GM10266 (cell line): ENCODE results near the gene SP7.

ENCODE experiments used
- DNase-seq: peaks from one replicate; pipeline ENCODE4 v3.0.0; 2012; ENCODE audit errors: extremely low spot score
- TF ChIP-seq, protein P1 (sequence below): IDR thresholded peaks from 2 replicates; pipeline ENCODE4 v1.5.1; 2012; ENCODE audit warnings: mild to moderate bottlenecking, low read depth; ENCODE audit not compliant: control insufficient read depth, insufficient read depth; ENCODE audit errors: missing control alignments

Gene SP7

DNA sequence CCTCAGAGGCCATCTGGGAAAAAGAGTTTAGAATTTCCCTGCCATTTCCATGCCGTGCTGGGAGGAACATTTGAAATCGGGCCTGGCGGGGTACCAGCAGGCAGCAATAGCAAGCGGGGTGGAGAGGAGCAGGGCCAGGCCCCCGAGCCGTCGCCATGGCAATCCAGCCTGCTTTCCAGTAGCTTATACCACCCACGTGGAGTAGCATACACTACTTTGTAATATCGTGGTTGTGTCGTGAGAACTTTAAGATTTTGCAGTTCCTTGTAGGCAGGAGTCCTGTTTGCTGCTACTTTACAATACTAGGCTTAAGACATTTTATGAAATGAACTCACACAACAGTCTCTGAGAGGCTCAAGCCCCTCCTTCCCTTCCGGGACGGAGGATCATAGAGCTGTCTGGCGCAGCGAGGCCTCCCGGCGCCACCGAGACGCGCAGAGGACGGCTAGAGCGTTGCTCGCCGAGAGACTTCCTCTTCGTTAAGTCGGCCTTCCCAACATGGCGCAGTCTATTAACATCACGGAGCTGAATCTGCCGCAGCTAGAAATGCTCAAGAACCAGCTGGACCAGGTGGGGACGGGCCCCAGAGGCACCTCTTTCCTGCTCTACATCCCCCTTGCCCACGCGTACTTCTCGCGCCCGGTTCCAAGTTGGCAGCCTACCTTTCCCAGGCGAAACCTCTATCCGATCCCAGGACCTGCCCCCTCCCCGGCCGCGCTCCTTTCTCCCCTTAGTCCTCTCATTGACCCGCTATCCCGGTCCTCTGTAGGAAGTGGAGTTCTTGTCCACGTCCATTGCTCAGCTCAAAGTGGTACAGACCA lies 40.9 kb downstream of the SP7 start, which contains the start of gene PFDN5:
Gene PFDN5 (plus strand): TSS at position 473 of the 821 bp plus-strand sequence. CDS start 26 bp downstream, at position 499.
- TF ChIP-seq, protein P1, sequence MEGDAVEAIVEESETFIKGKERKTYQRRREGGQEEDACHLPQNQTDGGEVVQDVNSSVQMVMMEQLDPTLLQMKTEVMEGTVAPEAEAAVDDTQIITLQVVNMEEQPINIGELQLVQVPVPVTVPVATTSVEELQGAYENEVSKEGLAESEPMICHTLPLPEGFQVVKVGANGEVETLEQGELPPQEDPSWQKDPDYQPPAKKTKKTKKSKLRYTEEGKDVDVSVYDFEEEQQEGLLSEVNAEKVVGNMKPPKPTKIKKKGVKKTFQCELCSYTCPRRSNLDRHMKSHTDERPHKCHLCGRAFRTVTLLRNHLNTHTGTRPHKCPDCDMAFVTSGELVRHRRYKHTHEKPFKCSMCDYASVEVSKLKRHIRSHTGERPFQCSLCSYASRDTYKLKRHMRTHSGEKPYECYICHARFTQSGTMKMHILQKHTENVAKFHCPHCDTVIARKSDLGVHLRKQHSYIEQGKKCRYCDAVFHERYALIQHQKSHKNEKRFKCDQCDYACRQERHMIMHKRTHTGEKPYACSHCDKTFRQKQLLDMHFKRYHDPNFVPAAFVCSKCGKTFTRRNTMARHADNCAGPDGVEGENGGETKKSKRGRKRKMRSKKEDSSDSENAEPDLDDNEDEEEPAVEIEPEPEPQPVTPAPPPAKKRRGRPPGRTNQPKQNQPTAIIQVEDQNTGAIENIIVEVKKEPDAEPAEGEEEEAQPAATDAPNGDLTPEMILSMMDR = no peak
- DNase-seq = peak; percentile 86

DNA sequence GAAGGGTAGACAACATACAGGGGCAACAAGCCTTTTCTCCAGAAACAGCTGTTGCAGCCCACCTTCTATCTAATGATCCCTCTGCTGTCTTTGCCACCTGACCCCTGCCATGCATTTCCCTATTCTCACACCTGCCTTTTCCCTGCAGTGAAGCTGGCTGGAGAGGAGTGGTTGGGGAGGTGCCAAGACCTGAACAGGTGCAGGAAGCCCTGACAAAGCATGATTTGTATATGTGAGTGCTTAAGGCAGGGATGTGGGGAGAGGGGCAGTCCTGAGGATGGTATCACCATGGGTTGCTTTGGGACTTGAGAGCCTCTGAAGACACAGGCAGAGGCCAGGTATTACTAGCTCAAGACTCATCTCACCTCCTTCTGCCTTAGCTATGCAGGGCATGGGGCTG lies 43.7 kb downstream of the SP7 start:
- TF ChIP-seq, protein P1 = no peak
- no peak for DNase-seq

DNA sequence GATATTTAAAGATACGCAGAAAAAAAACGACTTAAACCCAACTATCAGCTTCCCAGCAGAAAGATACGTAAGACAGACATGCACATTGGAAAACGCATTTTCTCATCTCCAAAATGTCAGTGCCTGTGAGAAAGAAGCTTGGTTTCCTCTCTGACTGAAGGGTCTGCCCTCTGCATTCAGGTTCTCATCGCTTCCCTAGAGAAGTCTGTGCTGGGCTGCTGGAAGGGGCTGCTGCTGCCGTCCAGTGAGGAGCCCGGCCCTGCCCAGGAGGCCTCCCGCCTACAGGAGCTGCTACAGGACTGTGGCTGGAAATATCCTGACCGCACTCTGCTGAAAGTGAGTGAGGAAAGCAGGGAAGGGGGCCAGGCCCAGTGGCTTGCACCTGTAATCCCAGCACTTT lies 45.5 kb downstream of the SP7 start:
- no peak for DNase-seq
- TF ChIP-seq, protein P1 = no peak

DNA sequence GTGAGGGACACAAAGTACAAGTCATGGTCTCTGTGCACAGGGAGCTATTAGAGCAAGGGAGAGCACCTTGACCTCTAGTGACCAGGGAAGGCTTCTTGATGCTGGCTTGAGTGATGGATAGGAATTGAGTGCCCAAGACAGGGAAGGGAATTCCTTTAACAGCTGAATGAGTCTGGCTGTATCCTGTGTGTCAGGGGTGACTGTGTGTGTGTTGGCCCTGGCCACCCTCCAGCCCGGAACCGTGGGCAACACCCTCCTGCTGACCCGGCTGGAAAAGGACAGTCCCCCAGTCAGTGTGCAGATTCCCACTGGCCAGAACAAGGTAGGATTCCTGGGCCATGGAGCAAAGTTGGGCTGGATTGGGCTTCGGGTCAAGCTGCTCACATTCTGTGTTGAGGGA lies 46.3 kb downstream of the SP7 start:
- no peak for DNase-seq
- TF ChIP-seq, protein P1 = no peak

DNA sequence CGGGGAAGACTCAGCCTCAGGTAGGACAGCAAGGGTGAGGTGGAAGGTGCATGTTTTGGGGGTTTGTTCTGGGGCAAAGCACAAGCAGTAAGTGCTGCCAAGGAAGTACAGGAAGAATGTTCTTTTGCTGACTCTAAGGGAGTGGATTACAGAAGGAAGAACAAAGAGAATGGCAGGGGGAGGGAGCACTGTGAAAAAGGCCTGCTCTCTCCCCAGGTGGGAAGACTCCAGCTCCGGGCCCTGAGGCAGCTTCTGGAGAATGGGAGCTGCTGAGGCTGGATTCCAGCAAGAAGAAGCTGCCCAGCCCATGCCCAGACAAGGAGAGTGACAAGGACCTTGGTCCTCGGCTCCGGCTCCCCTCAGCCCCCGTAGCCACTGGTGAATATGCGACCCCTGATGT lies 47.8 kb downstream of the SP7 start:
- TF ChIP-seq, protein P1 = no peak

DNA sequence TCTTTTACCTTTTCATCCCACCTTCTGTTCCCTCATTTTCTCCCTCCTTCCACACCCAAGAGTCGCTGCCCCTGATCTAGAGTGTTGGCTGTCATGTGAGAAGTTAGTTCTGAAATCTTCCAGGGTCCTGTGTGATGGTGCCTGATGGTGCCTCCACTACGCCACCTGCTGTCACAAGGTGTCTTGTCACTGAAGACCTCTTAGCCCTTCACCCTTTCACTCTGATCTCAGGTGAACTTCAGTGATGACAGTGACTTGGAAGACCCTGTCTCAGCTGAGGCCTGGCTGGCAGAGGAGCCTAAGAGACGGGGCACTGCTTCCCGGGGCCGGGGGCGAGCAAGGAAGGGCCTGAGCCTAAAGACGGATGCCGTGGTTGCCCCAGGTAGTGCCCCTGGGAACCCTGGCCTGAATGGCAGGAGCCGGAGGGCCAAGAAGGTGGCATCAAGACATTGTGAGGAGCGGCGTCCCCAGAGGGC lies 48.4 kb downstream of the SP7 start:
- DNase-seq = peak; percentile 67
- TF ChIP-seq, protein P1 = peak; percentile 74

More for the DNA sequence above, 47.8 kb downstream of the SP7 start:
- no peak for DNase-seq

DNA sequence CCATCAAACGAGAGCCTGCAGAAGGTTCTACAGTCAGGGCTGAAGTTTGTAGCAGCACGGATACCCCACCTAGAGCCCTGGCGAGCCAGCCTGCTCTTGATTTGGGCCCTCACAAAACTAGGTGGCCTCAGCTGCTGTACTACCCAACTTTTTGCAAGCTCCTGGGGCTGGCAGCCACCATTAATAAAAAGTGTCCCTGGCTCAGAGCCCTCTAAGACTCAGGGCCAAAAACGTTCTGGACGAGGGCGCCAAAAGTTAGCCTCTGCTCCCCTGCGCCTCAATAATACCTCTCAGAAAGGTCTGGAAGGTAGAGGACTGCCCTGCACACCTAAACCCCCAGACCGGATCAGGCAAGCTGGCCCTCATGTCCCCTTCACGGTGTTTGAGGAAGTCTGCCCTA lies 49.7 kb downstream of the SP7 start:
- DNase-seq = no peak
- TF ChIP-seq, protein P1 = no peak
